ENCODE data around the gene TEX38.
"Not testable (repeated sequence)": the region's sequence is repeated elsewhere in the genome, so short reads cannot be mapped to it uniquely, and the experiment has no call there.

The TEX38 gene

GRCh38 chr1:46689897-46690296 is 18.2 kb downstream of the TEX38 start:
- DNase-seq = peak; percentile 12

- no peak for DNase-seq
Measured at GRCh38 chr1:46690931-46691421, 19.3 kb downstream of the TEX38 start.

GRCh38 chr1:46691997-46692790 is 20.5 kb downstream of the TEX38 start:
- DNase-seq = no peak

GRCh38 chr1:46692811-46693770 is 21.4 kb downstream of the TEX38 start:
- no peak for DNase-seq

- not testable (repeated sequence) for DNase-seq
Measured at GRCh38 chr1:46694676-46695075, 23.0 kb downstream of the TEX38 start.

GRCh38 chr1:46697053-46697452 is 25.4 kb downstream of the TEX38 start:
- no peak for DNase-seq

- peak; percentile 90 for DNase-seq
Measured at GRCh38 chr1:46699666-46700065, 28.0 kb downstream of the TEX38 start.

- DNase-seq = no peak
Measured at GRCh38 chr1:46703927-46704641, 32.4 kb downstream of the TEX38 start.

- no peak for DNase-seq
Measured at GRCh38 chr1:46705408-46705807, 33.8 kb downstream of the TEX38 start.

- DNase-seq = no peak
Measured at GRCh38 chr1:46708121-46708520, 36.5 kb downstream of the TEX38 start.

GRCh38 chr1:46714976-46715375 is 43.3 kb downstream of the TEX38 start:
- DNase-seq = no peak

GRCh38 chr1:46717654-46718053 is 46.0 kb downstream of the TEX38 start:
- DNase-seq = peak; percentile 15

- no peak for DNase-seq
Measured at GRCh38 chr1:46718340-46718726, 46.7 kb downstream of the TEX38 start.

GRCh38 chr1:46718727-46719622 is 47.3 kb downstream of the TEX38 start, which contains the start of gene EFCAB14:
Gene EFCAB14 (minus strand): TSS chr1:46719114. CDS start chr1:46718087, 1,027 bp downstream.
- peak; percentile 94 for DNase-seq

- no peak for DNase-seq
Measured at GRCh38 chr1:46719689-46720088, 48.0 kb downstream of the TEX38 start.

- DNase-seq = not testable (repeated sequence)
Measured at GRCh38 chr1:46720319-46720718, 48.7 kb downstream of the TEX38 start.

GRCh38 chr1:46721204-46721603 is 49.5 kb downstream of the TEX38 start:
- no peak for DNase-seq

- no peak for DNase-seq
Measured at GRCh38 chr1:46721686-46722205, 50.1 kb downstream of the TEX38 start.
